GM12875 (cell line): ENCODE measurements around the gene BRF1.
"Not testable (repeated sequence)": the region's sequence is repeated elsewhere in the genome, so short reads cannot be mapped to it uniquely, and the experiment has no call there.

Source experiments
- H3K4me3 ChIP-seq: one replicate; pipeline ENCODE4 v1.5.1; 2011; ENCODE audit warnings: low read depth, low read length, control low read depth
- TF ChIP-seq, protein P1 (sequence below): IDR thresholded peaks from 2 replicates; pipeline ENCODE4 v1.5.1; 2011; ENCODE audit warnings: low read depth, mild to moderate bottlenecking, control low read depth, inconsistent platforms, low read length, moderate library complexity, borderline replicate concordance; ENCODE audit not compliant: insufficient read depth

BRF1 gene

DNA sequence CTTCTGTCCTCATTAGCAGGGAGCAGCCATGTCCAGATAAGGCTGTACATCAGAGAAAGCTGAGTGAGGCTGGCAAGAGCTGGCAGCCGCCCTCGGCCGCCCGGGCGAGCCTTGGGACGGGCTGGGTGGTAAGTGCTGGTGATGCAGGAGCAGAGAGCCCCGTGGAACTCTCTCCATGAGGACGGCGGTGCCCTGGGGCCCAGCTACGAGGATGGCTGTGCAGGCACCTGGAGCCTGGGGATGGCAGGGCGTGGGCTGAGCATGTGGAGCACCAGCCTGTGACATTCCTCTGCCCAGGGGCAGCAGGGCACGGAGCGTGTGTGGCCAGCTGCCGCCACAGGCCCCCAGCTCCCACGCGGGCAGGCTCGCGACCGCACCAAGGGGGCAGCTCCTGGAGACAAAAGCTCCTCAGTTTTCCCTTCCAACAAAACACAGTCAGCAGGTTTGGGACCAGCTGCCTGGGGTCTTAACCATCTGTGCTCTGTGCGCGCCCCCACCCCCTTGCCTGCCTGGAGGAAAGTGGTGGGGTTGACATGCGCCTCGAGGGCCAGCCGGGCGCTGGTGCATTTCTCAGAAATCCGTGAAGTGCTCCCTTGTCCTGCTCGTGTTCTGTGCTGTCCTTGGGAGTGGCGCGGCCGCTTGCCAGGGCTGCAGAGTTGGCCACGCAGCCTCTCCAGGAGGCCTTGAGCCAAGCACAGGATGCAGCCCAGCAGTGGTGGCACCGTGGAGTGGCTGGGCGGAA lies 35.1 kb upstream of the BRF1 start:
- H3K4me3 ChIP-seq: no peak overlapping the region
- TF ChIP-seq, protein P1, sequence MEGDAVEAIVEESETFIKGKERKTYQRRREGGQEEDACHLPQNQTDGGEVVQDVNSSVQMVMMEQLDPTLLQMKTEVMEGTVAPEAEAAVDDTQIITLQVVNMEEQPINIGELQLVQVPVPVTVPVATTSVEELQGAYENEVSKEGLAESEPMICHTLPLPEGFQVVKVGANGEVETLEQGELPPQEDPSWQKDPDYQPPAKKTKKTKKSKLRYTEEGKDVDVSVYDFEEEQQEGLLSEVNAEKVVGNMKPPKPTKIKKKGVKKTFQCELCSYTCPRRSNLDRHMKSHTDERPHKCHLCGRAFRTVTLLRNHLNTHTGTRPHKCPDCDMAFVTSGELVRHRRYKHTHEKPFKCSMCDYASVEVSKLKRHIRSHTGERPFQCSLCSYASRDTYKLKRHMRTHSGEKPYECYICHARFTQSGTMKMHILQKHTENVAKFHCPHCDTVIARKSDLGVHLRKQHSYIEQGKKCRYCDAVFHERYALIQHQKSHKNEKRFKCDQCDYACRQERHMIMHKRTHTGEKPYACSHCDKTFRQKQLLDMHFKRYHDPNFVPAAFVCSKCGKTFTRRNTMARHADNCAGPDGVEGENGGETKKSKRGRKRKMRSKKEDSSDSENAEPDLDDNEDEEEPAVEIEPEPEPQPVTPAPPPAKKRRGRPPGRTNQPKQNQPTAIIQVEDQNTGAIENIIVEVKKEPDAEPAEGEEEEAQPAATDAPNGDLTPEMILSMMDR: no peak

DNA sequence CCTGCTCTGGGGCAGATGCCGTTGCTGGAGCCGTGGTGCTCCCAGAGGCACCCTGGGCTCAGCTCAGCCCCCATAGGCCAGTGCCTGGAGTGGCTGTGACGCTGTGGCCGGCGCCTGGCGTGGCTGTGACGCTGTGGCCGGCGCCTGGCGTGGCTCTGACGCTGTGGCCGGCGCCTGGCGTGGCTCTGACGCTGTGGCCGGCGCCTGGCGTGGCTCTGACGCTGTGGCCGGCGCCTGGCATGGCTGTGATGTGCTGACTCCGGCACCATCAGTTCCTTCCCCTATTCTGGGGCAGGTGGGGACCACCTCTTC lies 34.4 kb upstream of the BRF1 start:
- not testable (repeated sequence) for H3K4me3 ChIP-seq

DNA sequence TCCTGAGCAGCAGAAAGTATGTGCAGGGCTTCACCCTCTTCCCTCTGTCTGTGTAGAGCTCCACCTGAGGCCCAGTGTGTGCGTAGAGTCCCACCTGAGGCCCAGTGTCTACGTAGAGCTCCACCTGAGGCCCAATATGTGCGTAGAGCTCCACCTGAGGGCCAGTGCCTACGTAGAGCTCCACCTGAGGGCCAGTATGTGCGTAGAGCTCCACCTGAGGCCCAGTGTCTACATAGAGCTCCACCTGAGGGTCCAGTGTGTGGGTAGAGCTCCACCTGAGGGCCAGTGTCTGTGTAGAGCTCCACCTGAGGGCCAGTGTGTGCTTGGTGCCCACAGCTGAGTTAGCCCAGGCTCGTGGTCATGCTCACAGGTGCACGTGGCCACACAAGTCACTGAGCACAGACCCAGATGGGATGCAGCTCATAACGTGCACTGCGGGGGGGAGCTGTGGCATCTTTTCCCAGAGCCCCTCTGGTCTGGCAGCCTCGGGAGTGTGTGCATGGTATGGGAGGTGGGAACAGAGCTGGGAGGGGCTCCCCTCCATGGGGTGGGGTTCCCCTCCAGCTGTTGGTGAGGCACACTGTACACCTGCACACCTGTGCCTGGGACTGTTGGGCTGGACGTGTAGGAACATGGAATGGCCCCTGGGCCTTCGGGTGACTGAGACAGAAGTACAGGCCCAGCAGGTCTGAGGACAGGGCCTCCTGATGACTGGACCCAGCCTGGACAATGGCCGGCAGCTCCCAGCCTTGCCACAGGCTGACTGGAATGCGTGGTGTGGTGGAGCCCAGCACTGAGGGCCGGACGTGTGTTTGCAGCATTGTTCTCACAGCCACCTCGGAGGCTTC lies 33.8 kb upstream of the BRF1 start:
- TF ChIP-seq, protein P1: no peak
- no peak overlapping the region for H3K4me3 ChIP-seq

DNA sequence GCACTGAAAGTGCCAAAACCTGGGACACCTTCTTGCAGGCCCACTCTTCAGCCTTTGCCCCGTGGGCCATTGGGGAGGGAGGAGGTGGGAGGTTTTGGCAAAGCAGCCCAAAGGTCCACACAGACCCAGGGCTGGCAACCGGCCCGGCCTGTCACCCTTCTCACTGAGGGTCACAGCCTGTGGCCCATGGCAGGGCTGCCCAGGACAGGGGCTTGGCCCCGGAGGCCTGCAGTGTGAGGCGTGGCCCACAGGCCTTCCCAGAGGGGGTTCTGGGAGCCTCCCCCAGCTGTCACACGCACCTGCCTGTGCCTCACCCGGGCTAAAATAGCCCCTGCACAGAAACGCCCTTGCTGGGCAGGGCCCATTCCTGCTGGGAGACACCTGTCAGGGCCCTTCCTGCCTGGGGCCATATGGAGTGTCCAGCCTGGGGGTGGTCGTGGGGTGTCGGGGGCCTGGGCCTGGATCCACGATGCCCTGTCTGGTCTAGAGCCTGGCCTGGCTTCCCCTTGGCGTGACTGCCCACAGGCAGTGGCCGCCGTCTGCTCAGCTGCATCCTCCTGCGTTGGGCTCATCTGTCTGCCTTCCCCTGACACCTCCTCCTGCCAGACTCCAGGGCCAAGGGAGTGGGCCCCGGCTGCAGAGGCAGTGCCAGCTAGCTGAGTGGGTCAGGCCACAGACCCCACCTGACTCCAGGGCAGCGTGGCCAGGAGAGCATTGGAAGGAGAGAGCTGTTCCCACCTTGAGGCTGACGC lies 33.0 kb upstream of the BRF1 start:
- TF ChIP-seq, protein P1: no peak
- no peak overlapping the region for H3K4me3 ChIP-seq

DNA sequence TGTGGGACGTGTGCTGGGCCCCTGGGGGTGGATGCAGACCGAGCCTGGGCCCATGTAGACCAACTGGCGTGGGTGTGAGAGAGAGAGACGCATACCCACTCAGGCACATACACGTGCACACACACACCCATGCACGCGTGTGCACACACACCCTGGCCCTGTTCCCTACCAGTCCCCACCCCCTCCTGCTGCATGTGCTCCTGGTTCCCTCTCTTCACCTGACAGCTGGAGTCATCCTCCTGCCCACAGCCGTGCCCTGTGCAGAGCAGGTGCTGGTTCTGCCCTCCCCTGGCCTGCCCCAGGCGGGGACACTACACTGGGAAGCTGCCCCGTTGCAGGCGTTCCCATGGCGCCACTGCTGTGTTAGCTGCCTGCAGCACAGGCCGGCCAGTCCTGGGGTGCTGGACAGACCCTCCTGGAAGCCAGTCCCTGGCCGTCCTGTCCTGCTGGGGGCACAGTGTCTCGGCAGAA lies 32.3 kb upstream of the BRF1 start:
- TF ChIP-seq, protein P1: no peak

DNA sequence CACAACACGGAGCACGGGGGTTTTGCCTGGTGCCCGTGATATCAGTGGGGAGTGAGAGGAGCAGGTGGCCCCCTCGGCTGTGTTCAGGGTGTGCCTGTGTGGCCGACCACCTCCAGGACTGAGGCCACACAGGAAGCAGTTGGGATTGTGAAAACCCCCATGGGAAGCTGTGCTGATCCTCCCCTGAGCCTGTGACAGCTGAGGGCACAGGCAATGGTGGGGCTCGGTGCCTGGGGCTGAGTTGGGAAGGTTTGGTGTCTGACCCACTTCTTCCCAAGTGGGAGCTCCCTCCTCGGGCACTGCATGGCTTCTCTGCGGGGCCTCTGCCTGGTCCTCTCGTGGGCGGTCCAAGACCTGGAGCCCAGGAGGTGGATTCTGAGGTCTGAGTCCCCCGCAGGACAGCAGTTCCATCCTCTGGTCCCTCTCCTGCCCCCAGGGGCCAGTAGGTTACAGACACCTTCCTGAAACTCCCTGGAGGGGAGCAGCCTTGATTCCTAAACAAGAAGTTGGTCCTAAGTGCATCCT lies 31.6 kb upstream of the BRF1 start:
- TF ChIP-seq, protein P1: no peak
- no peak overlapping the region for H3K4me3 ChIP-seq

More for the DNA sequence above, 32.3 kb upstream of the BRF1 start:
- no peak overlapping the region for H3K4me3 ChIP-seq
